H1 (cell line): ENCODE results near the gene ST6GALNAC3. TPM values are rescaled to one million over a fixed set of nuclear protein-coding genes. Genes with fewer than 3 reads are reported as not detected.
A peak's percentile ranks its signal among the peaks of the same experiment; 100 is the strongest.

Source experiments
- CTCF ChIA-PET: fragments of 300-600 bp; sonication (Branson Sonifier 250); formaldehyde crosslinking; loops from one replicate; lab custom pipeline; 2021; ENCODE audit not compliant: partially characterized antibody; lab: Charles Lee
- POLR2A ChIA-PET: fragments of 300-600 bp; sonication (Branson Sonifier 250); formaldehyde crosslinking; loops from one replicate; lab custom pipeline; 2021; ENCODE audit warnings: inconsistent platforms; ENCODE audit not compliant: partially characterized antibody; lab: Charles Lee
- DNase-seq, 2 experiments: peaks; one replicate each; pipeline versions ENCODE4 v3.0.0 to v3.0.0-alpha.2; 2010 to 2022; ENCODE audit warnings: low spot score in 2 of 2, low read depth in 1 of 2, mixed read lengths in 1 of 2
- FAIRE-seq: peaks from 2 replicates; lab custom pipeline; 2011; peaks lifted over from hg19 to GRCh38; lab: Jason Lieb, UNC
- H2AFZ ChIP-seq: 2 replicates; pipeline ENCODE4 v1.8.1; 2012; ENCODE audit warnings: low read length, inconsistent platforms
- H2AK5ac ChIP-seq: 2 replicates; pipeline ENCODE4 v1.6.1; 2013; ENCODE audit warnings: low read depth, low read length
- H2BK120ac ChIP-seq: replicated peaks from 2 replicates; pipeline ENCODE3; 2013; ENCODE audit warnings: low read depth, low read length, inconsistent platforms
- H2BK12ac ChIP-seq: 2 replicates; pipeline ENCODE4 v1.6.1; 2013; ENCODE audit warnings: low read depth, low read length
- H2BK15ac ChIP-seq: 2 replicates; pipeline ENCODE4 v1.6.1; 2013; ENCODE audit warnings: low read length
- H2BK20ac ChIP-seq: 2 replicates; pipeline ENCODE4 v1.6.1; 2013; ENCODE audit warnings: low read length
- H2BK5ac ChIP-seq: 2 replicates; pipeline ENCODE4 v1.6.1; 2013; ENCODE audit warnings: low read depth, low read length
- H3K14ac ChIP-seq: 2 replicates; pipeline ENCODE4 v1.6.1; 2013; ENCODE audit warnings: inconsistent platforms; ENCODE audit not compliant: insufficient read length
- H3K18ac ChIP-seq: 2 replicates; pipeline ENCODE4 v1.6.1; 2013; ENCODE audit warnings: low read length; ENCODE audit errors: extremely low read depth
- H3K23ac ChIP-seq: 2 replicates; pipeline ENCODE4 v1.6.1; 2013; ENCODE audit warnings: inconsistent platforms; ENCODE audit not compliant: insufficient read length
- H3K23me2 ChIP-seq: 2 replicates; pipeline ENCODE4 v1.6.1; 2013; ENCODE audit warnings: low read depth, low read length
- H3K27ac ChIP-seq: 2 replicates; pipeline ENCODE4 v1.6.1; 2011; ENCODE audit warnings: low read depth, low read length, inconsistent platforms
- H3K27me3 ChIP-seq, 4 experiments: replicated peaks in 1 of 4; 1 replicate in 1 of 4; 2 replicates in 3 of 4; pipeline versions ENCODE4 v1.6.1 to v1.8.1; 2011 to 2013; ENCODE audit warnings: low read length in 3 of 4, mild to moderate bottlenecking in 3 of 4, inconsistent platforms in 2 of 4, mixed read lengths in 2 of 4, moderate library complexity in 1 of 4; ENCODE audit not compliant: control insufficient read depth in 3 of 4, insufficient read depth in 3 of 4; ENCODE audit errors: extremely low read depth in 1 of 4
- H3K36me3 ChIP-seq, 4 experiments: 2 replicates each; pipeline versions ENCODE4 v1.6.1 to v1.8.1; 2011 to 2013; ENCODE audit warnings: mild to moderate bottlenecking in 4 of 4, low read length in 3 of 4, moderate library complexity in 2 of 4, control low read depth in 1 of 4, inconsistent platforms in 1 of 4; ENCODE audit not compliant: insufficient read depth in 4 of 4, control insufficient read depth in 2 of 4
- H3K4ac ChIP-seq: replicated peaks from 2 replicates; pipeline ENCODE3; 2013; ENCODE audit warnings: low read length, low read depth, mixed read lengths, inconsistent platforms; ENCODE audit not compliant: insufficient read length
- H3K4me1 ChIP-seq, 4 experiments: replicated peaks in 1 of 4; 1 replicate in 1 of 4; 2 replicates in 3 of 4; pipeline versions ENCODE4 v1.6.1 to v1.8.1; 2011 to 2013; ENCODE audit warnings: low read length in 3 of 4, inconsistent platforms in 2 of 4, mixed read lengths in 1 of 4; ENCODE audit not compliant: insufficient read depth in 4 of 4, control insufficient read depth in 3 of 4
- H3K4me2 ChIP-seq, 2 experiments: 2 replicates each; pipeline versions ENCODE4 v1.6.1 to v1.8.1; 2011 to 2013; ENCODE audit warnings: low read depth in 2 of 2, low read length in 2 of 2, control low read depth in 1 of 2, inconsistent platforms in 1 of 2, mild to moderate bottlenecking in 1 of 2; ENCODE audit not compliant: insufficient read depth in 1 of 2
- H3K4me3 ChIP-seq, 4 experiments: fragments of 200-600, 300-600 bp in 1 of 4; sonication (generic), shearing (Covaris generic), sonication (Bioruptor Twin) in 1 of 4; 2 replicates each; pipeline versions ENCODE4 v1.5.1 to v1.8.1; 2011 to 2016; ENCODE audit warnings: low read length in 4 of 4, low read depth in 3 of 4, control low read depth in 2 of 4, inconsistent platforms in 2 of 4, mild to moderate bottlenecking in 2 of 4, mixed read lengths in 1 of 4, moderate library complexity in 1 of 4; ENCODE audit not compliant: insufficient read depth in 2 of 4; ENCODE audit errors: extremely low read depth in 1 of 4
- H3K56ac ChIP-seq: replicated peaks from 2 replicates; pipeline ENCODE3; 2013; ENCODE audit warnings: low read depth, mild to moderate bottlenecking, mixed read lengths, low read length, inconsistent platforms; ENCODE audit not compliant: insufficient read length
- H3K79me1 ChIP-seq: 2 replicates; pipeline ENCODE4 v1.6.1; 2013; ENCODE audit warnings: low read depth, low read length, control low read depth
- H3K79me2 ChIP-seq, 2 experiments: 2 replicates each; pipeline versions ENCODE4 v1.6.1 to v1.8.1; 2012 to 2013; ENCODE audit warnings: low read length in 2 of 2, mild to moderate bottlenecking in 2 of 2, inconsistent platforms in 1 of 2; ENCODE audit not compliant: insufficient read depth in 2 of 2, control insufficient read depth in 1 of 2
- H3K9ac ChIP-seq, 4 experiments: replicated peaks in 1 of 4; 1 replicate in 1 of 4; 2 replicates in 3 of 4; pipeline versions ENCODE4 v1.6.1 to v1.8.1; 2011 to 2013; ENCODE audit warnings: low read depth in 3 of 4, low read length in 3 of 4, control low read depth in 2 of 4, mild to moderate bottlenecking in 2 of 4, moderate library complexity in 2 of 4, inconsistent platforms in 1 of 4; ENCODE audit errors: extremely low read depth in 1 of 4
- H3K9me3 ChIP-seq, 2 experiments: 2 replicates each; pipeline versions ENCODE4 v1.6.1 to v1.8.1; 2012 to 2013; ENCODE audit warnings: mild to moderate bottlenecking in 2 of 2, moderate library complexity in 2 of 2, control low read depth in 1 of 2, inconsistent platforms in 1 of 2, low read depth in 1 of 2, low read length in 1 of 2, mixed read lengths in 1 of 2; ENCODE audit not compliant: insufficient read depth in 2 of 2
- H4K20me1 ChIP-seq, 2 experiments: replicated peaks in 1 of 2; 2 replicates each; pipeline versions ENCODE3 to v1.8.1; 2011 to 2013; ENCODE audit warnings: inconsistent platforms in 2 of 2, low read length in 2 of 2, mild to moderate bottlenecking in 1 of 2; ENCODE audit not compliant: insufficient read depth in 2 of 2, control insufficient read depth in 1 of 2
- H4K5ac ChIP-seq: 2 replicates; pipeline ENCODE4 v1.6.1; 2013; ENCODE audit warnings: low read length, low read depth, mixed read lengths, inconsistent platforms; ENCODE audit not compliant: insufficient read length
- H4K8ac ChIP-seq: 2 replicates; pipeline ENCODE4 v1.8.0; 2013; ENCODE audit warnings: mild to moderate bottlenecking, moderate library complexity, low read length, inconsistent platforms; ENCODE audit not compliant: insufficient read depth; ENCODE audit errors: extremely low read depth
- H4K91ac ChIP-seq: replicated peaks from 2 replicates; pipeline ENCODE3; 2013; ENCODE audit warnings: low read length, mixed read lengths, inconsistent platforms; ENCODE audit not compliant: insufficient read length
- BACH1 ChIP-seq: IDR thresholded peaks from 2 replicates; pipeline ENCODE4 v1.6.1; 2012; ENCODE audit warnings: low read length, improper control_type of control experiment
- CHD2 ChIP-seq: IDR thresholded peaks from 2 replicates; pipeline ENCODE4 v1.6.1; 2012; ENCODE audit warnings: low read length, improper control_type of control experiment
- EGR1 ChIP-seq: IDR thresholded peaks from 2 replicates; pipeline ENCODE4 v1.6.1; 2011; ENCODE audit warnings: low read depth, low read length, borderline replicate concordance
- GTF2F1 ChIP-seq: IDR thresholded peaks from 2 replicates; pipeline ENCODE4 v1.6.1; 2012; ENCODE audit warnings: low read depth, low read length, improper control_type of control experiment, borderline replicate concordance
- KDM1A ChIP-seq: fragments of 200-600, 300-600 bp; sonication (generic); IDR thresholded peaks from 2 replicates; pipeline ENCODE4 v1.7.1; 2016; ENCODE audit warnings: mild to moderate bottlenecking, low read length, borderline replicate concordance
- RFX5 ChIP-seq: IDR thresholded peaks from 2 replicates; pipeline ENCODE4 v1.6.1; 2011; ENCODE audit warnings: low read depth, low read length, improper control_type of control experiment, borderline replicate concordance
- RXRA ChIP-seq: IDR thresholded peaks from 2 replicates; pipeline ENCODE4 v1.6.1; 2011; ENCODE audit warnings: low read depth, mild to moderate bottlenecking, low read length, moderate library complexity; ENCODE audit not compliant: insufficient read depth
- SIX5 ChIP-seq: IDR thresholded peaks from 2 replicates; pipeline ENCODE4 v1.6.1; 2011; ENCODE audit warnings: mild to moderate bottlenecking, low read depth, low read length
- SRF ChIP-seq: IDR thresholded peaks from 2 replicates; pipeline ENCODE4 v1.6.1; 2011; ENCODE audit warnings: mild to moderate bottlenecking, low read depth, low read length, moderate library complexity
- TAF7 ChIP-seq: optimal IDR thresholded peaks from 2 replicates; pipeline ENCODE3; 2011; ENCODE audit warnings: low read depth, mild to moderate bottlenecking, inconsistent platforms, low read length, moderate library complexity, borderline replicate concordance
- YY1 ChIP-seq: IDR thresholded peaks from 2 replicates; pipeline ENCODE4 v1.6.1; 2011; ENCODE audit warnings: low read depth, mild to moderate bottlenecking, low read length
- WGBS, 2 experiments: shearing (Covaris generic) in 1 of 2; methylation state at CpG; one replicate each; pipeline versions ENCODE4 v1.1.6 to v1.1.7; 2013 to 2015; ENCODE audit warnings: low lambda C conversion rate in 2 of 2, mixed read lengths in 2 of 2, inconsistent platforms in 1 of 2, low coverage in 1 of 2, missing lambda C conversion rate in 1 of 2; ENCODE audit not compliant: insufficient replicate concordance in 2 of 2, insufficient coverage in 1 of 2, insufficient read length in 1 of 2; ENCODE audit errors: extremely low coverage in 1 of 2, missing lambda C conversion rate in 1 of 2; 5-methylcytosine and 5-hydroxymethylcytosine counted together
- polyA plus RNA-seq, 7 experiments: library from polyadenylated mRNA; depleted of rRNA in 3 of 7; stranded (reverse) in 5 of 7; unstranded in 2 of 7; fragments of >200 nt in 5 of 7; fragments of 200-250 nt in 2 of 7; gene quantifications; 1 replicate in 5 of 7; 2 replicates in 1 of 7; 4 replicates in 1 of 7; pipeline versions ENCODE4 v1.2.1 to v1.2.3, GENCODE V29; 2011 to 2013; ENCODE audit warnings: missing spikeins in 2 of 7, mixed read lengths in 2 of 7
- total RNA-seq: library from RNA; stranded (reverse); fragmentation: NEBNext Ultra II Directional; extraction: Animal tissue kit (Norgen Biotek cat#: 25700); gene quantifications from 2 replicates; pipeline ENCODE4 v1.2.1, GENCODE V29; 2021
- TF ChIP-seq, protein P1 (sequence below): IDR thresholded peaks from 2 replicates; pipeline ENCODE4 v1.6.1; 2012; ENCODE audit warnings: low read length, inconsistent platforms

ST6GALNAC3 gene
- total and polyA plus RNA-seq, 2 of the 8 experiments (the other 6 are each of a cell fraction or from before 2014, with no cell fraction given): 4.9 to 19.0 TPM

DNA sequence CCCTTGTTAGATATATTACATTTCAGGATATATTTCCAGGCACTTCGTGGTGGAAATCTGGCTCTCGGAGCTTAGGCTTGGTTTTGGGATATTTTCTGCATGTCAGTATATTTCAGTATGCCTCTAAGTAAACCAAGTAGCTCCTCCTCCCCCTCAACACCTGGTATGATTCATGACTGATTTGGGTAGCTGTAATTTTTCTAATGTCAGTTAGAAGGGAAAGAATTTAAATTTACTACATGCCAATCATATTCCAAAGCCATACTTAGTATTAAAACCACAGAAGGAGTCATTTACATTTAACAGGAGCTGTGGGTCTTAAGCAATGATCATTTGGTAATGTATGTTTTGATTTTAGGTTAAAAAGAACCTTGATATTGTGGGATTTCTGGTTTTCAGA, 40.6 kb downstream of the ST6GALNAC3 start:
- H2BK120ac ChIP-seq: no peak overlapping the region
- H2BK15ac ChIP-seq: no peak overlapping the region
- H3K27me3 ChIP-seq: no peaks in the 10 kb centered on the region
- H3K4me2 ChIP-seq: no peak overlapping the region
- TF ChIP-seq RXRA (no peak), TAF7 (no peak), EGR1 (no peak), BACH1 (no peak), YY1 (no peak), GTF2F1 (no peak), CHD2 (no peak), SIX5 (no peak), RFX5 (no peak), SRF (no peak), KDM1A (no peak)
- TF ChIP-seq, protein P1, sequence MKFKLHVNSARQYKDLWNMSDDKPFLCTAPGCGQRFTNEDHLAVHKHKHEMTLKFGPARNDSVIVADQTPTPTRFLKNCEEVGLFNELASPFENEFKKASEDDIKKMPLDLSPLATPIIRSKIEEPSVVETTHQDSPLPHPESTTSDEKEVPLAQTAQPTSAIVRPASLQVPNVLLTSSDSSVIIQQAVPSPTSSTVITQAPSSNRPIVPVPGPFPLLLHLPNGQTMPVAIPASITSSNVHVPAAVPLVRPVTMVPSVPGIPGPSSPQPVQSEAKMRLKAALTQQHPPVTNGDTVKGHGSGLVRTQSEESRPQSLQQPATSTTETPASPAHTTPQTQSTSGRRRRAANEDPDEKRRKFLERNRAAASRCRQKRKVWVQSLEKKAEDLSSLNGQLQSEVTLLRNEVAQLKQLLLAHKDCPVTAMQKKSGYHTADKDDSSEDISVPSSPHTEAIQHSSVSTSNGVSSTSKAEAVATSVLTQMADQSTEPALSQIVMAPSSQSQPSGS: no peak
- TF ChIP-seq, all 59 proteins: peak for 0
- H2AK5ac ChIP-seq: no peak overlapping the region
- no peak overlapping the region for H2BK5ac ChIP-seq
- no peaks in the 10 kb centered on the region for H3K79me1 ChIP-seq
- H3K79me2 ChIP-seq: peaks cover 0 to 12% of the 10 kb centered on the region in 2 experiments; a peak in 1 of 4 replicates
- CTCF ChIA-PET: interaction anchor here (0.7 to 2.0 kb wide), 4 partner anchors 8 to 124 kb away, joined by 3 to 11 read pairs (median 4); no protein-coding TSS in a partner anchor
- H4K91ac ChIP-seq: no peak overlapping the region
- DNase-seq: peak in 1 of 2 experiments; percentile 1
- H3K23me2 ChIP-seq: no peaks in the 10 kb centered on the region
- H3K14ac ChIP-seq: no peak overlapping the region
- no peaks in the 10 kb centered on the region; a peak in 1 of 8 replicates for H3K36me3 ChIP-seq
- no peak overlapping the region for H3K18ac ChIP-seq
- H2BK20ac ChIP-seq: no peak overlapping the region
- no peak overlapping the region for H3K4ac ChIP-seq
- no peak overlapping the region for H4K8ac ChIP-seq
- H3K4me1 ChIP-seq: no peaks in the 10 kb centered on the region
- H4K20me1 ChIP-seq: no peaks in the 10 kb centered on the region
- POLR2A ChIA-PET: no interaction called here
- no peak overlapping the region for H2BK12ac ChIP-seq
- WGBS, 2 experiments: 90% methylated on average over 2 of the region's 2 CpGs; no CpG with 5 or more reads in 1 of the 2 experiments
- H2AFZ ChIP-seq: no peak overlapping the region
- no peak overlapping the region for H3K4me3 ChIP-seq
- FAIRE-seq: peak; percentile 32
- H3K9ac ChIP-seq: no peak overlapping the region
- H3K23ac ChIP-seq: no peak overlapping the region
- H3K56ac ChIP-seq: no peak overlapping the region
- H3K9me3 ChIP-seq: 0 out of 4 replicates have a peak, but pooled peaks cover 0 to 5% of the 10 kb centered on the region in 2 experiments
- H4K5ac ChIP-seq: no peak overlapping the region
- no peak overlapping the region for H3K27ac ChIP-seq
